A549 treated with ZK216348 at 1 μM for 4 hours (cell line): ENCODE measurements around the gene LRP4. TPM values are rescaled to one million over a fixed set of nuclear protein-coding genes. Genes with fewer than 3 reads are reported as not detected.

Experiments
- total RNA-seq: library from RNA; stranded (reverse); fragments of 200-300 nt; extraction: Qiagen RNA extraction; gene quantifications from 5 replicates; pipeline ENCODE4 v1.2.3, GENCODE V29; 2022; ENCODE audit warnings: low read depth

LRP4 gene, protein sequence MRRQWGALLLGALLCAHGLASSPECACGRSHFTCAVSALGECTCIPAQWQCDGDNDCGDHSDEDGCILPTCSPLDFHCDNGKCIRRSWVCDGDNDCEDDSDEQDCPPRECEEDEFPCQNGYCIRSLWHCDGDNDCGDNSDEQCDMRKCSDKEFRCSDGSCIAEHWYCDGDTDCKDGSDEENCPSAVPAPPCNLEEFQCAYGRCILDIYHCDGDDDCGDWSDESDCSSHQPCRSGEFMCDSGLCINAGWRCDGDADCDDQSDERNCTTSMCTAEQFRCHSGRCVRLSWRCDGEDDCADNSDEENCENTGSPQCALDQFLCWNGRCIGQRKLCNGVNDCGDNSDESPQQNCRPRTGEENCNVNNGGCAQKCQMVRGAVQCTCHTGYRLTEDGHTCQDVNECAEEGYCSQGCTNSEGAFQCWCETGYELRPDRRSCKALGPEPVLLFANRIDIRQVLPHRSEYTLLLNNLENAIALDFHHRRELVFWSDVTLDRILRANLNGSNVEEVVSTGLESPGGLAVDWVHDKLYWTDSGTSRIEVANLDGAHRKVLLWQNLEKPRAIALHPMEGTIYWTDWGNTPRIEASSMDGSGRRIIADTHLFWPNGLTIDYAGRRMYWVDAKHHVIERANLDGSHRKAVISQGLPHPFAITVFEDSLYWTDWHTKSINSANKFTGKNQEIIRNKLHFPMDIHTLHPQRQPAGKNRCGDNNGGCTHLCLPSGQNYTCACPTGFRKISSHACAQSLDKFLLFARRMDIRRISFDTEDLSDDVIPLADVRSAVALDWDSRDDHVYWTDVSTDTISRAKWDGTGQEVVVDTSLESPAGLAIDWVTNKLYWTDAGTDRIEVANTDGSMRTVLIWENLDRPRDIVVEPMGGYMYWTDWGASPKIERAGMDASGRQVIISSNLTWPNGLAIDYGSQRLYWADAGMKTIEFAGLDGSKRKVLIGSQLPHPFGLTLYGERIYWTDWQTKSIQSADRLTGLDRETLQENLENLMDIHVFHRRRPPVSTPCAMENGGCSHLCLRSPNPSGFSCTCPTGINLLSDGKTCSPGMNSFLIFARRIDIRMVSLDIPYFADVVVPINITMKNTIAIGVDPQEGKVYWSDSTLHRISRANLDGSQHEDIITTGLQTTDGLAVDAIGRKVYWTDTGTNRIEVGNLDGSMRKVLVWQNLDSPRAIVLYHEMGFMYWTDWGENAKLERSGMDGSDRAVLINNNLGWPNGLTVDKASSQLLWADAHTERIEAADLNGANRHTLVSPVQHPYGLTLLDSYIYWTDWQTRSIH (N-terminal part only)
- 6.0 to 8.5 TPM (median 7.6 TPM) in 5 replicates for total RNA-seq

GRCh38 chr11:46918083-46918787 is at the start of gene LRP4:
LRP4 (minus strand) TSS chr11:46918550; CDS start chr11:46918379, 171 bp downstream.

DNA sequence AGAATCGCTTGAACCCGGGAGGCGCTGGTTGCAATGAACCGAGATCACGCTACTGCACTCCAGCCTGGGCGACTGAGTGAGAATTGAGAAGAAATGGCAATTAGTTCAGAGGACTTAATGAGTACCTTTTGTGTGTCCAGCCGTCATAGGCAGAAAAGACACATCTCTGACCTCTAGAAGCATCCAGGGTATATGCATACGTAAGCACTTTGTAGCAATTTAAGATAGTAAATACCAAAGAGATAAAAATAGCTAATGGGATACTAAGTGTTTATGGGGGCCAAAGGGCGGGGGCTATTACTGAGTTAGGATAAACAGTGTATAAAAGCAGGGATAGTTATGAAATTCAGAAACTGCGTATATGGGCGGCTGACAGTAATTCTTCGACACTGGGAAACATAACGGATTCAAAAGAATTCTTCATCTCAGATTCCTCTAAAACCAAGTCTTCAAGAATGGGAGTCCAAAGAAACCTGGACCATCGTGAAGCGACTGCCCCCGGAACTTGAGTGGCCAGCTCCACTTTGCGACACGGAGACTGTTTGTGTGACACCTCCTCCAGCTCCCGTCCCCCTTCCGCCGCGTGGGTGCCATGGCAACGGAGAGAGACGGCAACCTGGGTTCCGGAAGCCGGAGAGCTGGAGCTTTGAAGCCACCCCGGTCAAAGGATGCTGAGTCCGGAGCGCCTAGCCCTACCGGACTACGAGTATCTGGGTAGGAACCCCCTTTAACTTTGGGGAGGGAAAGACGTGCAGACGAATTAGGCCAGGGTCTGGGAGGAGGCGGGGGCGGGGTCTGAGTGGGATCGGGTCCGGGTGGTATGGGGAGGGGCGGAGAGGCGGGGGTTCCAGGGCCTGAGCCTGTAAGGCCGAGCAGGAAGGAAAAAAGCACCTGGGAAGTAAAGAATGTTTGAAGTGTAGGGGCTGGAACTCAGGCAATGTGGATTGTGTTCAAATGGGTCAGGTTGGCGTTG is 18.1 kb upstream of the LRP4 start, which contains the start of gene CSTPP1:
Gene CSTPP1 (plus strand): TSS at position 624 of the 973 bp plus-strand sequence. CDS start 45 bp downstream, at position 669.

DNA sequence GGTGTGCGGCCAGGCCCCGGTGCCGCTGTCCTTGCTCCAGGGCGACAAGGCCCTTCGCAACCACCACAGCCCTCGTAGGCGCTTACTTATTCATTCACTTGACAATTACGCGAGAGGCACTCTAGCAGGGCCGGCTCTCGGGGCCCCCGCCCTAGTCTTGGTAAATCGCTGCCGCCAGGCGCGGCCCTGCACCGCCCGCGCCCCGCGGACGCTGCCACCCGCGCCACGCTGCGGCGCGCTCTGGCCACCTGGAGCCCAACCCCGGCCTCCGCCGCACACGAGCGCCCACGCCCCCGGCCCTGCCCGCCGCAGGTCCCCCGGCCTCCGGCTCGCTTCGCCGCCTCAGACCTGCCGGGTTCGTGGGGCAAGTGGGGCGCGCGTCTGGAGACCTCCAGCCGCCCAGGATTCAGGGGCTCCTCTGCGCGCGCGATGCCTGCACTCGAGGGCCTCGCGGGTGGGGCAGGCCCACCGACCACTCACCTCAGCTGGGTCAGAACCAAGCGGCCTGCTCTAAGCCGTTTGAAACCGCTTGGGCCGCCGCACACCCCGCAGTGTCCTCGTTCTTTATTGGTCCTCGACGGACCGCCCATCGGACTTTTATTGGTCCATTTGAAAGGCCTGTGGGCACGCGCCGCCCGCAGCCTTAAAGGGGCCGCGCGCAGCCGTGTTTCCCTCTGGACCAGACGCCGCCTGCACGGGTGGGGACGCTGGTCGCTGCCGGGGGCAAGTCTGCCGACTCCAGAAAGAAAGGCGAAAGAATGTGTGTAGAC is 72.4 kb downstream of the LRP4 start, which contains the start of gene CKAP5:
Gene CKAP5 (minus strand): TSS at position 541 of the 770 bp plus-strand sequence. CDS start 25,049 bp downstream, outside the sequence.

Other genes with a start within 250 kb of the LRP4 start
- 43.6 to 62.6 TPM (median 55.2 TPM) in 5 replicates for gene ARHGAP1, start 217.9 kb downstream of the LRP4 start, total RNA-seq
- gene ZNF408, start 217.5 kb downstream of the LRP4 start, total RNA-seq: 16.2 to 18.3 TPM (median 16.9 TPM) in 5 replicates
- 2.0 to 3.0 TPM (median 2.4 TPM) in 5 replicates for gene F2, start 199.3 kb downstream of the LRP4 start, total RNA-seq
- 65.8 to 80.7 TPM (median 72.9 TPM) in 5 replicates for gene CKAP5, start 72.3 kb downstream of the LRP4 start, total RNA-seq
- 27.5 to 33.1 TPM (median 29.7 TPM) in 5 replicates for gene CSTPP1, start 18.2 kb upstream of the LRP4 start, total RNA-seq